Mesendoderm (in vitro differentiated cells): ENCODE measurements around the gene PRKAG2.

Experiments
- DNase-seq: peaks from one replicate; pipeline ENCODE4 v3.0.0; 2013
- H2AK5ac ChIP-seq: 2 replicates; pipeline ENCODE4 v1.6.1; 2013; ENCODE audit warnings: low read length, inconsistent platforms
- H2BK120ac ChIP-seq: 2 replicates; pipeline ENCODE4 v1.6.1; 2013; ENCODE audit warnings: low read depth, mild to moderate bottlenecking, low read length, moderate library complexity, mixed read lengths
- H2BK15ac ChIP-seq: replicated peaks from 2 replicates; pipeline ENCODE4 v1.6.1; 2013; ENCODE audit warnings: low read depth, mild to moderate bottlenecking, moderate library complexity
- H2BK5ac ChIP-seq: 2 replicates; pipeline ENCODE4 v1.6.1; 2013; ENCODE audit warnings: low read length, inconsistent platforms
- H3K18ac ChIP-seq: 2 replicates; pipeline ENCODE4 v1.6.1; 2013; ENCODE audit warnings: mild to moderate bottlenecking, low read length, mixed read lengths
- H3K23ac ChIP-seq: one replicate; pipeline ENCODE4 v1.6.1; 2013; ENCODE audit warnings: low read length
- H3K27ac ChIP-seq: 2 replicates; pipeline ENCODE4 v1.5.1; 2013; ENCODE audit warnings: low read depth, mild to moderate bottlenecking, inconsistent platforms, low read length, moderate library complexity
- H3K27me3 ChIP-seq: 2 replicates; pipeline ENCODE4 v1.6.1; 2013; ENCODE audit warnings: low read length, control low read depth, mild to moderate bottlenecking, inconsistent platforms; ENCODE audit not compliant: insufficient read depth, poor library complexity
- H3K36me3 ChIP-seq: 2 replicates; pipeline ENCODE4 v1.6.1; 2013; ENCODE audit warnings: low read length, inconsistent platforms; ENCODE audit not compliant: control insufficient read depth, insufficient read depth
- H3K4ac ChIP-seq: one replicate; pipeline ENCODE4 v1.6.1; 2013; ENCODE audit warnings: low read depth, mild to moderate bottlenecking, low read length, moderate library complexity
- H3K4me1 ChIP-seq: 2 replicates; pipeline ENCODE4 v1.6.1; 2013; ENCODE audit warnings: low read depth, low read length, inconsistent platforms; ENCODE audit not compliant: control insufficient read depth
- H3K4me2 ChIP-seq: 2 replicates; pipeline ENCODE4 v1.6.1; 2013; ENCODE audit warnings: low read length
- H3K4me3 ChIP-seq: 2 replicates; pipeline ENCODE4 v1.5.1; 2013; ENCODE audit warnings: mild to moderate bottlenecking, low read length
- H3K56ac ChIP-seq: one replicate; pipeline ENCODE4 v1.6.1; 2013; ENCODE audit warnings: low read length
- H3K79me1 ChIP-seq: 2 replicates; pipeline ENCODE4 v1.6.1; 2013; ENCODE audit warnings: low read length, inconsistent platforms
- H3K79me2 ChIP-seq: 2 replicates; pipeline ENCODE4 v1.6.1; 2013; ENCODE audit warnings: mild to moderate bottlenecking, low read length; ENCODE audit not compliant: control insufficient read depth, insufficient read depth
- H3K9ac ChIP-seq: 2 replicates; pipeline ENCODE4 v1.6.1; 2013; ENCODE audit warnings: low read length, inconsistent platforms
- H4K5ac ChIP-seq: one replicate; pipeline ENCODE4 v1.6.1; 2013; ENCODE audit warnings: low read length
- H4K8ac ChIP-seq: one replicate; pipeline ENCODE4 v1.6.1; 2013; ENCODE audit warnings: low read depth, mild to moderate bottlenecking, control low read depth, low read length, moderate library complexity
- WGBS: extraction: QIAGEN DNeasy Blood & Tissue Kit; methylation state at CpG from one replicate; pipeline ENCODE4 v1.1.7; 2013; ENCODE audit warnings: low lambda C conversion rate, missing lambda C conversion rate; ENCODE audit not compliant: insufficient coverage; ENCODE audit errors: extremely low coverage; 5-methylcytosine and 5-hydroxymethylcytosine counted together

PRKAG2 gene

GRCh38 chr7:151684408-151685175 lies 192.3 kb downstream of the PRKAG2 start:
- Histone ChIP-seq H3K27me3 (no peaks in the 10 kb centered on the region), H3K79me2 (no peaks in the 10 kb centered on the region), H3K4me3 (no peak overlapping the region), H2BK15ac (no peak overlapping the region), H4K5ac (no peak overlapping the region), H3K56ac (no peak overlapping the region), H2BK5ac (no peak overlapping the region), H2AK5ac (no peak overlapping the region), H3K4me2 (no peak overlapping the region), H3K36me3 (no peaks in the 10 kb centered on the region), H3K23ac (no peak overlapping the region), H3K18ac (no peak overlapping the region), H4K8ac (no peak overlapping the region), H3K9ac (no peak overlapping the region), H2BK120ac (no peak overlapping the region), H3K79me1 (no peaks in the 10 kb centered on the region), H3K4ac (no peak overlapping the region), H3K27ac (no peak overlapping the region), H3K4me1 (peaks cover 3% of the 10 kb centered on the region)
- no CpG with 5 or more reads among the region's 13 CpGs for WGBS
- DNase-seq, result no peak

GRCh38 chr7:151683615-151684407 lies 193.1 kb downstream of the PRKAG2 start:
- no peak overlapping the region for H2BK15ac ChIP-seq
- H3K4me2 ChIP-seq, result no peak overlapping the region
- H3K4me3 ChIP-seq, result no peak overlapping the region
- DNase-seq, result no peak
- peaks cover 3% of the 10 kb centered on the region for H3K4me1 ChIP-seq
- no peak overlapping the region for H3K27ac ChIP-seq
- no peak overlapping the region for H4K8ac ChIP-seq
- no peak overlapping the region for H3K18ac ChIP-seq
- WGBS, result no CpG with 5 or more reads among the region's 18 CpGs
- no peak overlapping the region for H2BK5ac ChIP-seq
- H3K36me3 ChIP-seq, result no peaks in the 10 kb centered on the region
- no peak overlapping the region for H2BK120ac ChIP-seq
- no peak overlapping the region for H3K56ac ChIP-seq
- no peaks in the 10 kb centered on the region for H3K79me1 ChIP-seq
- no peak overlapping the region for H2AK5ac ChIP-seq
- no peak overlapping the region for H3K4ac ChIP-seq
- no peaks in the 10 kb centered on the region for H3K27me3 ChIP-seq
- no peak overlapping the region for H3K9ac ChIP-seq
- no peak overlapping the region for H4K5ac ChIP-seq
- H3K23ac ChIP-seq, result no peak overlapping the region
- H3K79me2 ChIP-seq, result no peaks in the 10 kb centered on the region

- Histone ChIP-seq H3K4me1 (peaks cover 3% of the 10 kb centered on the region), H3K79me1 (no peaks in the 10 kb centered on the region), H2AK5ac (no peak overlapping the region), H3K4ac (no peak overlapping the region), H4K5ac (no peak overlapping the region), H2BK15ac (no peak overlapping the region), H3K23ac (no peak overlapping the region), H3K18ac (no peak overlapping the region), H3K4me3 (no peak overlapping the region), H3K27ac (no peak overlapping the region), H2BK120ac (no peak overlapping the region), H3K4me2 (no peak overlapping the region), H3K56ac (no peak overlapping the region), H4K8ac (no peak overlapping the region), H3K9ac (no peak overlapping the region), H3K27me3 (no peaks in the 10 kb centered on the region), H2BK5ac (no peak overlapping the region), H3K79me2 (no peaks in the 10 kb centered on the region), H3K36me3 (no peaks in the 10 kb centered on the region)
- DNase-seq, result no peak
- no CpG with 5 or more reads among the region's 14 CpGs for WGBS
Measured at GRCh38 chr7:151682831-151683614, 193.9 kb downstream of the PRKAG2 start.

GRCh38 chr7:151681726-151682125 lies 195.2 kb downstream of the PRKAG2 start:
- Histone ChIP-seq H4K8ac (no peak overlapping the region), H3K27me3 (no peaks in the 10 kb centered on the region), H2BK15ac (no peak overlapping the region), H3K18ac (no peak overlapping the region), H3K23ac (no peak overlapping the region), H3K4me1 (no peaks in the 10 kb centered on the region), H2BK120ac (no peak overlapping the region), H2BK5ac (no peak overlapping the region), H3K27ac (no peak overlapping the region), H3K79me1 (no peaks in the 10 kb centered on the region), H2AK5ac (no peak overlapping the region), H3K56ac (no peak overlapping the region), H4K5ac (no peak overlapping the region), H3K4me3 (no peak overlapping the region), H3K79me2 (no peaks in the 10 kb centered on the region), H3K9ac (no peak overlapping the region), H3K4ac (no peak overlapping the region), H3K36me3 (no peaks in the 10 kb centered on the region), H3K4me2 (no peak overlapping the region)
- WGBS, result no CpG with 5 or more reads among the region's 3 CpGs
- DNase-seq, result no peak

GRCh38 chr7:151680810-151681209 lies 196.1 kb downstream of the PRKAG2 start:
- no peak overlapping the region for H2AK5ac ChIP-seq
- no peak overlapping the region for H3K9ac ChIP-seq
- no peak overlapping the region for H2BK5ac ChIP-seq
- H2BK120ac ChIP-seq, result no peak overlapping the region
- H3K79me1 ChIP-seq, result no peaks in the 10 kb centered on the region
- no peak overlapping the region for H4K5ac ChIP-seq
- no peak overlapping the region for H2BK15ac ChIP-seq
- H4K8ac ChIP-seq, result no peak overlapping the region
- H3K4me3 ChIP-seq, result no peak overlapping the region
- no peak overlapping the region for H3K56ac ChIP-seq
- no peak for DNase-seq
- no CpG with 5 or more reads among the region's 7 CpGs for WGBS
- H3K27ac ChIP-seq, result no peak overlapping the region
- no peaks in the 10 kb centered on the region for H3K36me3 ChIP-seq
- H3K4ac ChIP-seq, result no peak overlapping the region
- no peak overlapping the region for H3K18ac ChIP-seq
- no peaks in the 10 kb centered on the region for H3K79me2 ChIP-seq
- no peak overlapping the region for H3K23ac ChIP-seq
- H3K4me1 ChIP-seq, result no peaks in the 10 kb centered on the region
- no peaks in the 10 kb centered on the region for H3K27me3 ChIP-seq
- no peak overlapping the region for H3K4me2 ChIP-seq
